Measurements from ENCODE around the gene FBXL13.
"Not testable (repeated sequence)": the region's sequence is repeated elsewhere in the genome, so short reads cannot be mapped to it uniquely, and the experiment has no call there.

Gene FBXL13

DNA sequence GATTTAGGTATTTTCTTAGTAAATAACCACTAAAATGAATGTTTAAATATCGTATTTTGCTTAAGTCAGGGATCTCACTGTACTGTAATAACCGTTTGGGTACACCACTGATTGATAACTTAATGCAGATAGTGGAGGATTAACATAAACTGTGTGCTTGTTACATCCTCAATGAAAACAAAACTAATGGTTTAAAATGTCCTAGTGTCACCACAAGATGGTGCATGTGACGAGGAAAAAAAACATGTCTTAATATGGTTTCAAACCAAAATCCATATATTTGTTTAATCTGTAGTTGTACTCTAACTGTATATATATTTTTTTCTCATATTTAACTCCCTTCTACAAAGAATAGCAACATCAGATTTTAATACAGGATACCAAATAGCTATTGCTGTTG is 19.5 kb upstream of the FBXL13 start:
- H3K4me2 ChIP-seq (ENCODE audit: low read length), result no peak overlapping the region
- H3K36me3 ChIP-seq (ENCODE audit: insufficient read depth, low read length), result peaks cover 56% of the 10 kb centered on the region
- H3K4me3 ChIP-seq (ENCODE audit: low read depth, low read length, poor library complexity, severe bottlenecking), result no peak overlapping the region
- no peak overlapping the region for H2AFZ ChIP-seq (ENCODE audit: low read length)
- H3K9ac ChIP-seq (ENCODE audit: low read length), result no peak overlapping the region
- no peaks in the 10 kb centered on the region for H3K4me1 ChIP-seq (ENCODE audit: insufficient read depth, low read length, severe bottlenecking)
- H3K9me3 ChIP-seq (ENCODE audit: low read length), result no peaks in the 10 kb centered on the region
- H3F3A ChIP-seq (ENCODE audit: insufficient read depth, low read length), result peaks cover 10% of the 10 kb centered on the region
- H3K79me2 ChIP-seq (ENCODE audit: insufficient read depth, low read length), result no peaks in the 10 kb centered on the region
- H3K9me2 ChIP-seq (ENCODE audit: low read depth, low read length), result no peaks in the 10 kb centered on the region
- H3K27ac ChIP-seq (ENCODE audit: low read depth, low read length, poor library complexity, severe bottlenecking), result no peak overlapping the region
- TF ChIP-seq EZH2 (IDR thresholded peaks at IDR 0.05; ENCODE audit: borderline replicate concordance, low read length), result no peak
- TF ChIP-seq, protein P1, sequence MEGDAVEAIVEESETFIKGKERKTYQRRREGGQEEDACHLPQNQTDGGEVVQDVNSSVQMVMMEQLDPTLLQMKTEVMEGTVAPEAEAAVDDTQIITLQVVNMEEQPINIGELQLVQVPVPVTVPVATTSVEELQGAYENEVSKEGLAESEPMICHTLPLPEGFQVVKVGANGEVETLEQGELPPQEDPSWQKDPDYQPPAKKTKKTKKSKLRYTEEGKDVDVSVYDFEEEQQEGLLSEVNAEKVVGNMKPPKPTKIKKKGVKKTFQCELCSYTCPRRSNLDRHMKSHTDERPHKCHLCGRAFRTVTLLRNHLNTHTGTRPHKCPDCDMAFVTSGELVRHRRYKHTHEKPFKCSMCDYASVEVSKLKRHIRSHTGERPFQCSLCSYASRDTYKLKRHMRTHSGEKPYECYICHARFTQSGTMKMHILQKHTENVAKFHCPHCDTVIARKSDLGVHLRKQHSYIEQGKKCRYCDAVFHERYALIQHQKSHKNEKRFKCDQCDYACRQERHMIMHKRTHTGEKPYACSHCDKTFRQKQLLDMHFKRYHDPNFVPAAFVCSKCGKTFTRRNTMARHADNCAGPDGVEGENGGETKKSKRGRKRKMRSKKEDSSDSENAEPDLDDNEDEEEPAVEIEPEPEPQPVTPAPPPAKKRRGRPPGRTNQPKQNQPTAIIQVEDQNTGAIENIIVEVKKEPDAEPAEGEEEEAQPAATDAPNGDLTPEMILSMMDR (IDR thresholded peaks at IDR 0.05; ENCODE audit: low read length), result peak; percentile 59
- H4K20me1 ChIP-seq (ENCODE audit: insufficient read depth, low read length), result no peaks in the 10 kb centered on the region
- no peaks in the 10 kb centered on the region for H3K27me3 ChIP-seq (ENCODE audit: insufficient read depth, low read length)

DNA sequence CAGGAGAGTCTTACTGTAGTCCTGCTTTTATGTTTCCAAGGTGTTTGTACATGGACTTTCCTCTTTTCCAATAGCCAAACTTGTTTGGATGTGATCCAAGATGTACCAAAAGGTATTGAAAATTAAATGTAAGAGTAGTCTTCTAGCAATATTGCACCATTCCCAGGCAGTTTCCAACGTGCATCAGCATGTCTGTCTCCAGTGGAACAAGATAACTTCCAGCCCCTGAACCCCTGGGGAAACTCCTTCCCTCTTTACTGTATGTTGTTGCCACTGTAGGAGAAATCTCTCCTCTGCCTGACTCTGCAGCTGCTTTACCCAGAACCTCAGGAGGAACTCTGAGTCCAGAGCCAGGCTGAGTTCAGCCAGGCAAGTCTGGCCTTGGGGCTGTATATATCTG is 18.8 kb upstream of the FBXL13 start:
- H3K9ac ChIP-seq (ENCODE audit: low read length), result no peak overlapping the region
- no peak for TF ChIP-seq EZH2 (IDR thresholded peaks at IDR 0.05; ENCODE audit: borderline replicate concordance, low read length)
- TF ChIP-seq, protein P1 (IDR thresholded peaks at IDR 0.05; ENCODE audit: low read length), result no peak
- H3K4me1 ChIP-seq (ENCODE audit: insufficient read depth, low read length, severe bottlenecking), result no peaks in the 10 kb centered on the region
- peaks cover 10% of the 10 kb centered on the region for H3F3A ChIP-seq (ENCODE audit: insufficient read depth, low read length)
- no peak overlapping the region for H3K4me3 ChIP-seq (ENCODE audit: low read depth, low read length, poor library complexity, severe bottlenecking)
- H3K4me2 ChIP-seq (ENCODE audit: low read length), result no peak overlapping the region
- H3K9me2 ChIP-seq (ENCODE audit: low read depth, low read length), result no peaks in the 10 kb centered on the region
- H4K20me1 ChIP-seq (ENCODE audit: insufficient read depth, low read length), result no peaks in the 10 kb centered on the region
- peaks cover 63% of the 10 kb centered on the region for H3K36me3 ChIP-seq (ENCODE audit: insufficient read depth, low read length)
- no peak overlapping the region for H3K27ac ChIP-seq (ENCODE audit: low read depth, low read length, poor library complexity, severe bottlenecking)
- no peaks in the 10 kb centered on the region for H3K79me2 ChIP-seq (ENCODE audit: insufficient read depth, low read length)
- no peaks in the 10 kb centered on the region for H3K27me3 ChIP-seq (ENCODE audit: insufficient read depth, low read length)
- no peaks in the 10 kb centered on the region for H3K9me3 ChIP-seq (ENCODE audit: low read length)
- H2AFZ ChIP-seq (ENCODE audit: low read length), result no peak overlapping the region

DNA sequence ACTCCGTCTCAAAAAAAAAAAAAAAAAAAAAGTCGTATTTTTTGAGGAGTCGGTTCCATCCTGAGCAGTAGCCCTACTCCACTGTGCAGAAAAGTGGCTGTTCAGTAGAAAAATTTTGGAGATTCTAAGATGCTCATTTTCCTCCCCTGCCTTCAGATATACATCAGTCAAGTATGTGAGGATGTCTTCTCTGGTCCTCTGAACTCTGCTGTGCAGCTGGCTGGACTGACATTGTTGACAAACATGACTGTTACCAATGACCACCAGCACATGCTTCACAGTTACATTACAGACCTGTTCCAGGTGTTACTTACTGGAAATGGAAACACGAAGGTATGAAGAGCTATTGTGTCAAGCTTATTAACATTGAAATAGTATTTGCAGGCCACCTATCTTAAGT is 17.7 kb upstream of the FBXL13 start:
- H3F3A ChIP-seq (ENCODE audit: insufficient read depth, low read length), result not testable (repeated sequence)
- peaks cover 68% of the 10 kb centered on the region for H3K36me3 ChIP-seq (ENCODE audit: insufficient read depth, low read length)

DNA sequence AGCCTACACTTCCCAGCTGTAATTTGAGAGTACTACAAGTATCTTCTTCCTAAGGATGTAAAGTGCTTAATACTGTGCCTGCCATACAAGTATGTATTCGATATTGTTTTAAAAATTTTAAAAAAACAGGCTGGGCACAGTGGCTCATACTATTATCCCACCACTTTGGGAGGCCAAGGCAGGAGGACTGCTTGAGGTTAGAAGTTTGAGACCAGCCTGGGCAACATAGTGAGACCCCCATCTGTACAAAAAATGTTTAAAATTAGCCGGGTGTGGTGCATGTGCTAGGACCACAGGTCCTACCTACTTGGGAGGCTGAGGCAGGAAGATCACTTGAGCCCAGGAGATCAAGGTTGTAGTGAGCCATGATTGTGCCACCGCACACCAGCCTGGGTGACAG is 8.6 kb upstream of the FBXL13 start:
- no peaks in the 10 kb centered on the region for H3K9me2 ChIP-seq (ENCODE audit: low read depth, low read length)
- H3K79me2 ChIP-seq (ENCODE audit: insufficient read depth, low read length), result peaks cover 6% of the 10 kb centered on the region
- H3K9me3 ChIP-seq (ENCODE audit: low read length), result no peaks in the 10 kb centered on the region
- H3K27me3 ChIP-seq (ENCODE audit: insufficient read depth, low read length), result no peaks in the 10 kb centered on the region
- no peak for TF ChIP-seq EZH2 (IDR thresholded peaks at IDR 0.05; ENCODE audit: borderline replicate concordance, low read length)
- TF ChIP-seq, protein P1 (IDR thresholded peaks at IDR 0.05; ENCODE audit: low read length), result no peak
- no peaks in the 10 kb centered on the region for H4K20me1 ChIP-seq (ENCODE audit: insufficient read depth, low read length)
- H3K27ac ChIP-seq (ENCODE audit: low read depth, low read length, poor library complexity, severe bottlenecking), result no peak overlapping the region
- peaks cover 54% of the 10 kb centered on the region for H3K36me3 ChIP-seq (ENCODE audit: insufficient read depth, low read length)
- no peak overlapping the region for H3K4me2 ChIP-seq (ENCODE audit: low read length)
- H3F3A ChIP-seq (ENCODE audit: insufficient read depth, low read length), result no peaks in the 10 kb centered on the region
- no peak overlapping the region for H3K4me3 ChIP-seq (ENCODE audit: low read depth, low read length, poor library complexity, severe bottlenecking)
- H2AFZ ChIP-seq (ENCODE audit: low read length), result no peak overlapping the region
- no peak overlapping the region for H3K9ac ChIP-seq (ENCODE audit: low read length)
- no peaks in the 10 kb centered on the region for H3K4me1 ChIP-seq (ENCODE audit: insufficient read depth, low read length, severe bottlenecking)

More for the DNA sequence above, 17.7 kb upstream of the FBXL13 start:
- H3K9ac ChIP-seq (ENCODE audit: low read length); H3K79me2 ChIP-seq (ENCODE audit: insufficient read depth, low read length); H3K9me3 ChIP-seq (ENCODE audit: low read length); H3K9me2 ChIP-seq (ENCODE audit: low read depth, low read length); H2AFZ ChIP-seq (ENCODE audit: low read length); H3K4me1 ChIP-seq (ENCODE audit: insufficient read depth, low read length, severe bottlenecking); H3K4me2 ChIP-seq (ENCODE audit: low read length); H4K20me1 ChIP-seq (ENCODE audit: insufficient read depth, low read length); H3K27me3 ChIP-seq (ENCODE audit: insufficient read depth, low read length); H3K4me3 ChIP-seq (ENCODE audit: low read depth, low read length, poor library complexity, severe bottlenecking); H3K27ac ChIP-seq (ENCODE audit: low read depth, low read length, poor library complexity, severe bottlenecking): not testable (repeated sequence)
